PC-3 (cell line): ENCODE results near the gene NHS.

ENCODE experiments used
- EZH2 ChIP-seq: fragments of 300-600 bp; sonication (generic); IDR thresholded peaks from one replicate; pipeline ENCODE4 v1.6.1; 2017; ENCODE audit warnings: antibody characterized with exemption, mild to moderate bottlenecking, low read length; ENCODE audit not compliant: unreplicated experiment
- EZH2phosphoT487 ChIP-seq: fragments of 300-600 bp; sonication (generic); IDR thresholded peaks from 2 replicates; pipeline ENCODE4 v1.6.1; 2018; ENCODE audit warnings: mild to moderate bottlenecking, antibody characterized with exemption, low read length, borderline replicate concordance
- TF ChIP-seq, protein P1 (sequence below): fragments of 300-600 bp; sonication (generic); conservative IDR thresholded peaks from 2 replicates; pipeline ENCODE4 v1.5.1; 2017; ENCODE audit warnings: antibody characterized with exemption, low read depth, mild to moderate bottlenecking, low read length

DNA sequence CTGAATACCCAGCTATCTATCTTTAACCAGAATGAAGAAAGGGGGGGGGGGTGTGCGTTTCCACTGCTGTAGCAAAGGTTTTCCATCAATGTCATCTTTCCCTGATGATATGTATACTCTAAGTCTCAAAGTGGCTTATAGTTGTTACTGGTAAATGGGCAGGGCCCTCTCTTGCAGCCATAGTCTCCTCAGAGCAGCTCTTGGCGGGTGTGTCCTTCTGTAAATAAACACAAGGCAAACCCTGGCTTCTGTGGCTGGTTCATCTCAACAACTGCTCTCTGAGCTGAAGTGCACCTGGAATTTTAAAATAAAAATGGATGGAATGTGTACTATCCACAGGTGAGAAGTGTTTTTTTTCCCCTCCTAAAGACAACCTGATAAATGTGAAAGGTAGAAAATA lies 304.8 kb downstream of the NHS start:
- TF ChIP-seq, protein P1, sequence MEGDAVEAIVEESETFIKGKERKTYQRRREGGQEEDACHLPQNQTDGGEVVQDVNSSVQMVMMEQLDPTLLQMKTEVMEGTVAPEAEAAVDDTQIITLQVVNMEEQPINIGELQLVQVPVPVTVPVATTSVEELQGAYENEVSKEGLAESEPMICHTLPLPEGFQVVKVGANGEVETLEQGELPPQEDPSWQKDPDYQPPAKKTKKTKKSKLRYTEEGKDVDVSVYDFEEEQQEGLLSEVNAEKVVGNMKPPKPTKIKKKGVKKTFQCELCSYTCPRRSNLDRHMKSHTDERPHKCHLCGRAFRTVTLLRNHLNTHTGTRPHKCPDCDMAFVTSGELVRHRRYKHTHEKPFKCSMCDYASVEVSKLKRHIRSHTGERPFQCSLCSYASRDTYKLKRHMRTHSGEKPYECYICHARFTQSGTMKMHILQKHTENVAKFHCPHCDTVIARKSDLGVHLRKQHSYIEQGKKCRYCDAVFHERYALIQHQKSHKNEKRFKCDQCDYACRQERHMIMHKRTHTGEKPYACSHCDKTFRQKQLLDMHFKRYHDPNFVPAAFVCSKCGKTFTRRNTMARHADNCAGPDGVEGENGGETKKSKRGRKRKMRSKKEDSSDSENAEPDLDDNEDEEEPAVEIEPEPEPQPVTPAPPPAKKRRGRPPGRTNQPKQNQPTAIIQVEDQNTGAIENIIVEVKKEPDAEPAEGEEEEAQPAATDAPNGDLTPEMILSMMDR: no peak
- no peak for TF ChIP-seq EZH2
- no peak for TF ChIP-seq EZH2phosphoT487
